PFSK-1 (cell line): ENCODE measurements around the gene MUC3A.

ENCODE experiments used
- POLR2AphosphoS5 ChIP-seq: IDR thresholded peaks from 2 replicates; pipeline ENCODE4 v1.6.1; 2012; ENCODE audit warnings: low read depth, mild to moderate bottlenecking, control low read depth, low read length, moderate library complexity
- SIN3A ChIP-seq: IDR thresholded peaks from 2 replicates; pipeline ENCODE4 v1.6.1; 2012; ENCODE audit warnings: mild to moderate bottlenecking, low read length, moderate library complexity, borderline replicate concordance; ENCODE audit not compliant: insufficient read depth
- TAF1 ChIP-seq: IDR thresholded peaks from 2 replicates; pipeline ENCODE4 v1.6.1; 2012; ENCODE audit warnings: low read length, control low read depth, borderline replicate concordance; ENCODE audit not compliant: insufficient read depth
- TF ChIP-seq, protein P1 (sequence below), 2 experiments: IDR thresholded peaks; 2 replicates each; pipeline versions ENCODE4 v1.6.1 to v1.8.0; 2011 to 2012; ENCODE audit warnings: low read depth in 2 of 2, low read length in 2 of 2, control low read depth in 1 of 2, inconsistent platforms in 1 of 2, mild to moderate bottlenecking in 1 of 2, moderate library complexity in 1 of 2; ENCODE audit not compliant: insufficient read depth in 1 of 2

DNA sequence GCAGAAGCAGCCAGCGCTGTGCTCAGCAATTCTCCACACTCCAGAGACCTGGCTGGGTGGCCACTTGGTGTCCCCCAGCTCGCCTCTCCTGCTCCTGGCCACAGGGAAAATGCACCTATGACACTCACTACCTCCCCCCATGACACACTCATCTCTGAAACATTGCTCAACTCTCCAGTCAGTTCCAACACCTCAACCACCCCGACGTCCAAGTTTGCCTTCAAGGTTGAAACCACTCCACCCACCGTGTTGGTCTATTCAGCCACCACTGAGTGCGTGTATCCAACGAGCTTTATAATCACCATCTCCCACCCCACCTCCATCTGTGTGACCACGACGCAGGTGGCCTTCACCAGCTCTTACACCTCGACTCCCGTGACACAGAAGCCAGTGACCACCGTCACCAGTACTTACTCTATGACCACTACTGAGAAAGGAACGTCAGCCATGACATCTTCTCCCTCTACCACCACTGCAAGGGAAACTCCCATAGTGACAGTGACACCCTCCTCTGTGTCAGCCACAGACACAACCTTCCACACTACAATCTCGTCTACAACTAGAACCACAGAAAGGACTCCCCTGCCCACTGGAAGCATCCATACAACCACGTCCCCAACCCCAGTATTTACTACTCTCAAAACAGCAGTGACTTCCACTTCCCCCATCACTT is 2.7 kb downstream of the MUC3A start:
- no peak for TF ChIP-seq POLR2AphosphoS5
- no peak for TF ChIP-seq TAF1
- TF ChIP-seq, protein P1, sequence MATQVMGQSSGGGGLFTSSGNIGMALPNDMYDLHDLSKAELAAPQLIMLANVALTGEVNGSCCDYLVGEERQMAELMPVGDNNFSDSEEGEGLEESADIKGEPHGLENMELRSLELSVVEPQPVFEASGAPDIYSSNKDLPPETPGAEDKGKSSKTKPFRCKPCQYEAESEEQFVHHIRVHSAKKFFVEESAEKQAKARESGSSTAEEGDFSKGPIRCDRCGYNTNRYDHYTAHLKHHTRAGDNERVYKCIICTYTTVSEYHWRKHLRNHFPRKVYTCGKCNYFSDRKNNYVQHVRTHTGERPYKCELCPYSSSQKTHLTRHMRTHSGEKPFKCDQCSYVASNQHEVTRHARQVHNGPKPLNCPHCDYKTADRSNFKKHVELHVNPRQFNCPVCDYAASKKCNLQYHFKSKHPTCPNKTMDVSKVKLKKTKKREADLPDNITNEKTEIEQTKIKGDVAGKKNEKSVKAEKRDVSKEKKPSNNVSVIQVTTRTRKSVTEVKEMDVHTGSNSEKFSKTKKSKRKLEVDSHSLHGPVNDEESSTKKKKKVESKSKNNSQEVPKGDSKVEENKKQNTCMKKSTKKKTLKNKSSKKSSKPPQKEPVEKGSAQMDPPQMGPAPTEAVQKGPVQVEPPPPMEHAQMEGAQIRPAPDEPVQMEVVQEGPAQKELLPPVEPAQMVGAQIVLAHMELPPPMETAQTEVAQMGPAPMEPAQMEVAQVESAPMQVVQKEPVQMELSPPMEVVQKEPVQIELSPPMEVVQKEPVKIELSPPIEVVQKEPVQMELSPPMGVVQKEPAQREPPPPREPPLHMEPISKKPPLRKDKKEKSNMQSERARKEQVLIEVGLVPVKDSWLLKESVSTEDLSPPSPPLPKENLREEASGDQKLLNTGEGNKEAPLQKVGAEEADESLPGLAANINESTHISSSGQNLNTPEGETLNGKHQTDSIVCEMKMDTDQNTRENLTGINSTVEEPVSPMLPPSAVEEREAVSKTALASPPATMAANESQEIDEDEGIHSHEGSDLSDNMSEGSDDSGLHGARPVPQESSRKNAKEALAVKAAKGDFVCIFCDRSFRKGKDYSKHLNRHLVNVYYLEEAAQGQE (IDR thresholded peaks at IDR 0.05; ENCODE audit: insufficient read depth in 1 of 2, low read depth in 2 of 2, low read length in 2 of 2) = no peak
- no peak for TF ChIP-seq SIN3A
